ENCODE data around the gene FMO1. TPM values are rescaled to one million over a fixed set of nuclear protein-coding genes. Genes with fewer than 3 reads are reported as not detected.

Gene FMO1
- total and polyA plus RNA-seq, 10 of the 15 experiments (the other 5 are each of a cell fraction or from before 2014, with no cell fraction given), result not detected

- no peaks in the 10 kb centered on the region for H4K20me1 ChIP-seq (ENCODE audit: control insufficient read depth, insufficient read depth)
- no peak for FAIRE-seq
- POLR2A ChIA-PET, result no interaction called here
- H2AFZ ChIP-seq (ENCODE audit: control insufficient read depth, low read depth, low read length), result no peak overlapping the region
- CTCF ChIA-PET, result interaction anchor here (0.5 to 7.2 kb wide), 3 partner anchors 10 to 58 kb away, joined by 3 to 46 read pairs (median 5); partner anchors contain the start of gene FMO4
- no peak overlapping the region for H3K9ac ChIP-seq (ENCODE audit: control insufficient read depth, insufficient read depth, low read length)
- no peak for TF ChIP-seq POLR2AphosphoS5 (IDR thresholded peaks at IDR 0.05; ENCODE audit: low read length)
- TF ChIP-seq SUZ12 (IDR thresholded peaks at IDR 0.05; ENCODE audit: unreplicated experiment), result no peak
- no peak for TF ChIP-seq BRCA1 (IDR thresholded peaks at IDR 0.05; ENCODE audit: low read depth, low read length)
- TF ChIP-seq ZNF592 (IDR thresholded peaks at IDR 0.05), result no peak
- SMC1A ChIA-PET (ENCODE audit: uncharacterized antibody, unreplicated experiment), result interaction anchor here (1.2 to 3.5 kb wide), 2 partner anchors 9 to 59 kb away, joined by 6 to 12 read pairs; partner anchors contain the start of gene FMO4
- H3K27me3 ChIP-seq (replicated peaks in 1 of 2; ENCODE audit: control insufficient read depth in 2 of 2, insufficient read depth in 2 of 2, low read length in 1 of 2), result peaks cover 0 to 3% of the 10 kb centered on the region in 2 experiments; a peak in 2 of 4 replicates
- in situ Hi-C loops (cut with MboI), result no loop called here
- ATAC-seq, result no peak
- no peak for DNase-seq (ENCODE audit: low read depth, low spot score)
- no peaks in the 10 kb centered on the region for H3K79me2 ChIP-seq (ENCODE audit: control insufficient read depth, insufficient read depth, low read length)
- H3K4me3 ChIP-seq, result no peak overlapping the region
- no TSS peak for BruUV-seq (replicated peaks)
- intact Hi-C loops (cut with micrococcal nuclease; ENCODE audit: unreplicated experiment), result no loop called here
- peaks cover 10% of the 10 kb centered on the region for H3K4me1 ChIP-seq (ENCODE audit: control insufficient read depth, insufficient read depth, low read length)
- H3K27ac ChIP-seq (ENCODE audit: control insufficient read depth, insufficient read depth), result no peak overlapping the region
- RAD21 ChIA-PET (ENCODE audit: unreplicated experiment), result interaction anchor here (1.1 kb wide), 1 partner anchor 59 kb away, joined by 3 read pairs; no protein-coding TSS in a partner anchor
- WGBS (ENCODE audit: insufficient coverage, insufficient replicate concordance, low lambda C conversion rate, missing lambda C conversion rate), result 23% methylated on average over 4 of the region's 4 CpGs
- no peak overlapping the region for H3K4me2 ChIP-seq (ENCODE audit: control insufficient read depth, insufficient read depth)
- no peaks in the 10 kb centered on the region for H3K9me3 ChIP-seq (replicated peaks; ENCODE audit: control insufficient read depth, insufficient read depth, low read length)
- no peaks in the 10 kb centered on the region for H3K36me3 ChIP-seq (ENCODE audit: control insufficient read depth in 2 of 2, insufficient read depth in 2 of 2, low read length in 1 of 2)
Observed at GRCh38 chr1:171254859-171255258, 6.6 kb downstream of the FMO1 start.
